ENCODE results near the gene PLA2G12B. TPM values are rescaled to one million over a fixed set of nuclear protein-coding genes. Genes with fewer than 3 reads are reported as not detected.

PLA2G12B gene
- total and polyA plus RNA-seq, 2 of the 8 experiments (the other 6 are each of a cell fraction or from before 2014, with no cell fraction given) = not detected

GRCh38 chr10:72980348-72980747 is 25.7 kb upstream of the PLA2G12B start:
- ChIA-PET CTCF (ENCODE audit: partially characterized antibody) (no interaction called here), POLR2A (ENCODE audit: partially characterized antibody) (no interaction called here)
- Histone ChIP-seq H2BK5ac (ENCODE audit: low read depth, low read length) (no peak overlapping the region), H3K36me3 (ENCODE audit: control insufficient read depth in 2 of 4, insufficient read depth in 4 of 4, low read length in 3 of 4) (peaks cover 0 to 2% (median under 1%) of the 10 kb centered on the region in 4 experiments; a peak in 1 of 8 replicates), H4K91ac (replicated peaks; ENCODE audit: insufficient read length, low read length) (no peak overlapping the region), H2BK15ac (ENCODE audit: low read length) (no peak overlapping the region), H4K20me1 (replicated peaks in 1 of 2; ENCODE audit: control insufficient read depth in 1 of 2, insufficient read depth in 2 of 2, low read length in 2 of 2) (no peaks in the 10 kb centered on the region), H3K4me1 (replicated peaks in 1 of 4; ENCODE audit: control insufficient read depth in 3 of 4, insufficient read depth in 4 of 4, low read length in 3 of 4) (no peaks in the 10 kb centered on the region), H2BK120ac (replicated peaks; ENCODE audit: low read depth, low read length) (no peak overlapping the region), H2BK20ac (ENCODE audit: low read length) (no peak overlapping the region), H3K56ac (replicated peaks; ENCODE audit: insufficient read length, low read depth, low read length) (no peak overlapping the region), H3K4ac (replicated peaks; ENCODE audit: insufficient read length, low read depth, low read length) (no peak overlapping the region), H3K27ac (ENCODE audit: low read depth, low read length) (no peak overlapping the region), H3K9ac (replicated peaks in 1 of 4; ENCODE audit: extremely low read depth in 1 of 4, low read depth in 3 of 4, low read length in 3 of 4) (no peak overlapping the region), H3K9me3 (ENCODE audit: insufficient read depth in 2 of 2, low read depth in 1 of 2, low read length in 1 of 2) (peaks cover 0 to 17% of the 10 kb centered on the region in 2 experiments; a peak in 1 of 4 replicates), H3K4me2 (ENCODE audit: insufficient read depth in 1 of 2, low read depth in 2 of 2, low read length in 2 of 2) (no peak overlapping the region), H2BK12ac (ENCODE audit: low read depth, low read length) (no peak overlapping the region), H3K79me1 (ENCODE audit: low read depth, low read length) (no peaks in the 10 kb centered on the region), H2AK5ac (ENCODE audit: low read depth, low read length) (no peak overlapping the region), H4K5ac (ENCODE audit: insufficient read length, low read depth, low read length) (no peak overlapping the region), H2AFZ (ENCODE audit: low read length) (no peak overlapping the region), H3K18ac (ENCODE audit: extremely low read depth, low read length) (no peak overlapping the region), H3K27me3 (replicated peaks in 1 of 4; ENCODE audit: control insufficient read depth in 3 of 4, extremely low read depth in 1 of 4, insufficient read depth in 3 of 4, low read length in 3 of 4) (no peaks in the 10 kb centered on the region), H3K14ac (ENCODE audit: insufficient read length) (no peak overlapping the region), H3K79me2 (ENCODE audit: control insufficient read depth in 1 of 2, insufficient read depth in 2 of 2, low read length in 2 of 2) (no peaks in the 10 kb centered on the region), H4K8ac (ENCODE audit: extremely low read depth, insufficient read depth, low read length) (no peak overlapping the region), H3K23me2 (ENCODE audit: low read depth, low read length) (peaks cover 3% of the 10 kb centered on the region; the same call in 1 of the 2 replicates), H3K4me3 (ENCODE audit: extremely low read depth in 1 of 4, insufficient read depth in 2 of 4, low read depth in 3 of 4, low read length in 4 of 4) (no peak overlapping the region), H3K23ac (ENCODE audit: insufficient read length) (no peak overlapping the region)
- DNase-seq (ENCODE audit: low read depth in 1 of 2, low spot score in 2 of 2) = no peak
- FAIRE-seq = no peak
- 91% methylated on average over 2 of the region's 2 CpGs; no CpG with 5 or more reads in 1 of the 2 experiments for WGBS, 2 experiments (ENCODE audit: extremely low coverage in 1 of 2, insufficient coverage in 1 of 2, insufficient read length in 1 of 2, insufficient replicate concordance in 2 of 2, low coverage in 1 of 2, low lambda C conversion rate in 2 of 2, missing lambda C conversion rate in 1 of 2)
- TF ChIP-seq EGR1 (IDR thresholded peaks at IDR 0.05; ENCODE audit: borderline replicate concordance, low read depth, low read length) (no peak), CBX5 (IDR thresholded peaks at IDR 0.05; ENCODE audit: low read depth, low read length) (no peak), HDAC2 (IDR thresholded peaks at IDR 0.05; ENCODE audit: borderline replicate concordance in 1 of 2, low read depth in 2 of 2, low read length in 2 of 2) (no peak), BACH1 (IDR thresholded peaks at IDR 0.05; ENCODE audit: low read length) (no peak), SAP30 (IDR thresholded peaks at IDR 0.05; ENCODE audit: insufficient read depth, insufficient replicate concordance, low read length) (no peak), E2F6 (IDR thresholded peaks at IDR 0.05) (no peak), CTCF (IDR thresholded peaks at IDR 0.05; ENCODE audit: control extremely low read depth in 1 of 3, insufficient read depth in 1 of 3, low read depth in 1 of 3, low read length in 3 of 3) (no peak), MAX (IDR thresholded peaks at IDR 0.05) (no peak), TEAD4 (IDR thresholded peaks at IDR 0.05; ENCODE audit: low read depth, low read length) (no peak), RAD21 (IDR thresholded peaks at IDR 0.05 in 1 of 2, conservative IDR thresholded peaks at IDR 0.05 in 1 of 2; ENCODE audit: low read depth in 2 of 2, low read length in 2 of 2) (no peak)

All from H1 (cell line).